CD4-positive, alpha-beta T cell treated with Interleukin-4 for 1 hour (primary cell): ENCODE data around the gene RBM20.
A peak's percentile ranks its signal among the peaks of the same experiment; 100 is the strongest.
"Not testable (repeated sequence)": the region's sequence is repeated elsewhere in the genome, so short reads cannot be mapped to it uniquely, and the experiment has no call there.

ENCODE experiments used
- DNase-seq, 2 donors: peaks; one replicate each; pipeline ENCODE4 v3.0.0-alpha.2; 2020 to 2022

The RBM20 gene

DNA sequence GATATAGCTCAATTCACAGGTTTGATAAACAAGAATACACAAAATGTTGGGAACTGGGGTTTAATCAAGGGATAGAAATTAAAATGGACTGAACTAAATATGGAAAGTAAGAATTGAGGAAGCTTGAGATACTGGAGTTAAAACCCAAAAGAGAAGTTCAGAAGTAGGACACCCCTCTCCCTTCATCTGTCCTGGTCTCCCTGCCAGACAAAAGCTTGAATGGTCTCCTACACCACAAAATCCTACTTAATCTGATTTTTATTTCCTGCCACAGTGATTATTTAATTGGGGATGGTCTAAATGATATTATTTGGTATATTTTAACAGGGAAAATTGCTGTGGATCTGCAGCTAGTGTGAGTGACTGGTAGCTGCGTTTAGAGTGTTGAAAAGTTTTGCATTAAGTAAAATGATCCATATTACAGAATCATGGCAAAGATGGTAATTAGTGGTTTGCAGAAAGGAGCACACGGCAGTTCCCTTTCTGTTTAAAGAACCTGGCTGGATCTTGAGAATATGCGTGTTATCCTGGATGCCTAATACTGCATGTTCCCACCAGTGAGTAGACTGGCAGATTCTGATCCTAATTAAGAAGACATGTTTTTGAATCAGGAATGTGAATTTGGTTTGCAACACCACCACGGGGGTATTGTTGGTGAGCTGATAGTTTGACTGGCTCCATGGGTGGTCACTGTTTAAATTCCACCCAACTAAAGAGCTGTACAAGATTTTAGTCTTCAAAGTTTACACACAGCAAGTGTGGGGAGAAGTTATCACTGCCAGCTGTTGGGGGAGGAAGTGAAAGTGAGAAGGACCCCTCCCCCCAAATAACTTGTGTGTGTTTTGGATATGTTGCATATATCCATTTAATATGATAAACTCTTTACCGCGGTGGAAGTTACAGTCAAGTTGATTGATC is 5.5 kb downstream of the RBM20 start:
- DNase-seq: no peak

DNA sequence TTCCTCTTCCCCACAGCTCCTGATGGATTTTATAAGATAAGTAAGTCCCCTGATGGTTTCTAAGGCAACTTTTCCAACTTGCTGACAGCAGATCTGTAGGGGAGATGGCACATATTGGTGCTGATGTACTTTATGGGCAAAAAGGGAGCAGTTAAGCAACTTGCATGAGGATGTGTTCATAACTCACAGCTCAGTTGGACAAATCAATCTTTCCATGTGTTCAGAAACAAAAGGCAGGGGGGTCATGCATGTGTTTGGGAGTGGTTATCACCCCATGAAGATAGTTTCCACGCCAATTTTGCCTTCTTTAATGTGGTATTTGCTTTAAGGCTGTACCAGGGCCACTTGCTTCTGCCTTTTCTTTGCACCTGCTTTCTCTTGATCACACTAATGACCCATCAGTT is 6.1 kb downstream of the RBM20 start:
- DNase-seq: no peak

DNA sequence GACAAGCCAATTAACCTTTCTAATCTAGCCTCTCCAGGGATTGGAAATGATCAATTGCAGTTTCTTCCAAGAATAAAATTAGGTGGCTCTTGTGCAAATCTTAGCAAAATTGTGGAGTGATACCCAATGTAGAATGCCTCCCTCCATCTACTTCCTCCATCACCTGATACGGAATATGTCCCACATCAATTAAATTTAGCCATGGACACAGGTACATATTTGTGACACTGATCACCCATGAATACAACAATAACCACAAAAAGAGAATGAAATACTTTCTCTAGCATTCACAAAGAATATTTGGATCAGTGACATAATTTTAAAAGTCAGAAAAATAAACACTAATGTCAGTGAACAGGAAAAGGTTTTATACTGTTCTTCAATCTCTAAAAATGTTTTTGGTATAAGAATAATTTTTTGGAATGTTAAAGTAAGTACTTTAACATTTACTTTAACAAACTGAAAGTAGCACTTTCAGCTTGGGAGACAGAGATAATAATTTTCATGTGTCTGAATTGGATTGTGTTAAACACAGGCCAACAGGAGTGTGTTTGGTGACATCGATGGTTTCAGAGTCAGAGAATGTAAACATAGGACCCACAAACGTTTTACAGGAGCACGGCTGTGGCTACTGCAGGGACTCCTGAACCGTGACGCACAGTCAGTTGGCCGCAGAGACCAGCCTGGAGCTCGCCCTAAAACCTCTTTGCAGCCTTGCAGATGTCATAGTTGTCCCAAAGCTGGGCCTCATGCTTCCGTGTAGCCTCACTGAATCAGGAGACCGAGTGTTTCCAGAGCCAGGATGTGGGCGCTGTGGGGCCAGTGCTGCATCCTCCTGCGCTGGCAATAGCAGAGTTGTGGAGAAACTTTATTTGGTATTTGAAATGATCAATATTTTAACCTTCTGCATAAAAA is 7.2 kb downstream of the RBM20 start:
- no peak for DNase-seq

DNA sequence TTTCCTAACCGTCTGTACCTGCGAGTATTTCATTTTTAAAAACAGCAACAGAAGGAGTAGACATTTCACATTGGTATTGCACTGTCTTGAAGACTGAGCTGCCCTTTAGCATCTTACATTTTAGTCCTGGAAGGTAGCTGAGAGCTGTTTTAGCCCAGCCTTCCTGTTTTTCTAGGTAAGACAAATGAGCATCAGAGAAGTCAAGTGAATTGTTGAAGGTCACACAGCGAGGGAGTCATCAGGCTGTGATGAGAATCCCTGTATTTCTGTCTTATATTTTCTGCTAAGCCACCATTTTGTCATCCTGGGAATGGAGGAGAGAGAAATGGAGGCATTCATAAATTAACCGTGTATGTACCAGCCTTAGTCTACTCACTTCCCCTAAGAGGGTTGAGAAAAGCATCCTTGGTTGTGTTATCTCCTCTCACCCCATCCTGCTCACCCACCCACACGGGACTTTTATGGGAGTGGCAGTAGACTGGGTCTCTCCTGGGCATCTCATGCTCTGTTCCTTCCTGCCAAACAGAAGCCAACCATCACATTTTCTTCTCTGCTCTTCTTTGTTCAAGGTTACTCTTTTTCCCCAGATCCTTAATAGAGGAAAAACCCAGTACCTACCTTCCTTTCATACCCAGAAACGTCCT is 8.5 kb downstream of the RBM20 start:
- DNase-seq: no peak

DNA sequence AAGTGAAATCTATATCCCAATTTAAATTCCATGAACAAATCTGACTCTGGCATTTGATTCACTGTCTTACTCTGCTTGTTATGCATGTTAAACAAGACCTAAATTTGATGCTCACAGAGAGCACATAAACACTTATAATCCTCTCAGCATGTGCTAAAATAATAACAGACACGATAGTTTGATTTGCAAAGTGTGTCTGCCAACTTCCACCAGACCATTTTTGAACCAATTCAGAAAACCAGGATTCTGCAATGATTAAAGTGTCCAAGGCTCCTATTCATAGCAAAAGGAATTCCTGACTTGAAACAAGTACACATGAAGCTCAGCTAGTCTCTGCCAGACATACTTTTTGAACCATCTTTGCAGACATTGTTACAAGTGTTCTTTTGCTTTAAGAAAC is 11.2 kb downstream of the RBM20 start:
- DNase-seq: no peak

DNA sequence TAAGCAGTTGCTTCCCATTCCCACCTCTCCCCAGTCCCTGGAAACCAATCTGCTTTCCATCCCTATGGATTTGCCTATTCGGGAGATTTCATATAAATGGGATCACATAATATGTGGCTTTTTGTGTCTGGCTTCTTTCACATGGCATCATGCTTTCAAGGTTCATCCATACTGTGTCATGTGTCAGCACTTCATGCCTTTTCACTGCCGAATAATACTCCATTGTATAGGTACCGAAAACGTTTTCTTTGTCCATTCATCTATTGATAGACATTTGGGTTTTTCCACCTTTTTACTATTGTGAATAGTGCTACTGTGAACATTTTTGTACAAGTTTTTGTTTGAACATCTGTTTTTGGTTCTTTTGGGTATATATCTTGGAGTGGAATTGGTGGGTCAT is 12.5 kb downstream of the RBM20 start:
- no peak for DNase-seq

DNA sequence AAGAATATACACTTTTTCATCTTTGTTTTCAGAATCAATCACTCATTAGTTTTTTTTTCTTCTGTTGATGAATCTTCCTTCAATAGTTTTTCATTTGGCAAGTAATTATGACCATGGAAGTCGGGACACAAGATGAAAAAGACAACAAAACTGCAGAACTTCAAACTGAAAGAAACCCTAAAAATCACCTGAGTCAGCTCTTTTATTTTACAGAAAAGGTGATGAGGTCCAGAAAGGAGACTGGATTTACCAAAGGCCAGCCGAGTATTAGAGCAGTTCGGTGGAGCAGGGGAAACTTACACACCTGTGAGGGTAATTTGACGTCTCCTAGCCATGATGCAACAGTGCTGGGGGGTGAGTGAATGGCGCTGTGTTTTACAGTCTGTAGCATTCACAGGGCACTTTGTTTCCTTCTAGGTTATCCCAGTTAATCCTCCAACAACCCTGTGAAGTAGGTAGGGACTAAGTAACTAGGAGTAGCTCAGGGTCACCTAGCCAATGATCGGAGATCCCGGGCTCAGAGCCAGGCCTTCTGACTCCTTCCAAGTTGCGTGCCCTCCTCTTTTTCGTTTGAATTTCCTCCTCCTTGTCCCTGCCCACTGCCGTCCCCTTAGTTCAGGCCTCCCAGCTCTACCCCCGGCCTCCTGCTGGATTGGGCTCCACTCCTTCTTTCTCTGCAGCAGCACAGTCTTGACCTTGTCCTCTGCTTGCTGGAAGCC is 14.0 kb downstream of the RBM20 start:
- DNase-seq: no peak

DNA sequence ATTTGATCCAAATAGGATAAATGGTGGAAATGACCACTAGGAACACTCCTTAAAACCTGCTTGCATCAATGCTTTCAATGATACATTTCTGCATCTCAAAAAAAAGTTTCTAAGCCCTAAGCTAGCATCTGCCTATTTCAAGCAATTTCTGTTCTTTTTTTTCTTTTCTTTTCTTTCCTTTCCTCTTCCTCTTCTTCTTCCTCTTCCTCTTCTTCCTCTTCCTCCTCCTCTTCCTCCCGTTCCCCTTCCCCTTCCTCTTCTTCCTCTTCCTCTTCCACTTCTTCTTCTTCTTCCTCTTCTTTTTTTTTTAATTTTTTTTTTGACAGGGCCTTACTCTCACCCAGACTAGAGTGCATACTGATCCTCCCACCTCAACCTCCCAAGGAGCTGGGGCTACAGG is 15.4 kb downstream of the RBM20 start:
- DNase-seq: no peak

DNA sequence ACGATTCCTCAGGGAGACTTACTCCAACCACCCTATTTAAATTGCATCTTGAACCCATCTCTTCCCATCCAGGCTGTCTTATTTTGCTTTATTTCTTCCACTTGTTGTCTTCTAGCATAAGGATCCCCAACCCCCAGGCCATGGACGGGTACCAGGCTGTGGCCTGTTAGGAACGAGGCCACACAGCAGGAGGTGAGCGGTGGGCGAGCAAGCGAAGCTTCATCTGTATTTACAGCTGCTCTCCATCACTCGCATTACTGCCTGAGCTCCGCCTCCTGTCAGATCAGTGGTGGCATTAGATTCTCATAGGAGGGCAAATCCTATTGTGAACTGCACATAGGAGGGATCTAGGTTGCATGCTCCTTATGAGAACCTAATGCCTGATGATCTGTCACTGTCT is 16.2 kb downstream of the RBM20 start:
- DNase-seq: not testable (repeated sequence)

DNA sequence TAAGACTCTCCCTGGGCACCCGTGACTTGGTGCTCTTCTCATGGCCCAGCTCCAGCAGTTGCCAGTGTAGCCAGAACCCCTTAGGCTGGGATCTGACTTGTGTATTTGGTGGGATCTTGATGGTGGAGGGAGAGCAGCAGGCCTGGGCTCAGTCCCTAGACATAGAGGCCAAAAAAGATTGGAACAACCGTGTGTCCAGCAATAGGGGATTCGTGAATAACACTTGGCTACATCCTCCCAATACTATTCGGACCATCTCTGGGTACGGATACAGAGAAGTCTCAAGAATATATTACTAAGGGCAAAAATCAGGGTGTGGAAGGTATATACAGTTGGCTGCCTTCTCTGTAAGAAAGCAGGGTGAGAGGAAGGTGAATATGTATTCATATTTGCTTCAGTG is 17.2 kb downstream of the RBM20 start:
- no peak for DNase-seq

DNA sequence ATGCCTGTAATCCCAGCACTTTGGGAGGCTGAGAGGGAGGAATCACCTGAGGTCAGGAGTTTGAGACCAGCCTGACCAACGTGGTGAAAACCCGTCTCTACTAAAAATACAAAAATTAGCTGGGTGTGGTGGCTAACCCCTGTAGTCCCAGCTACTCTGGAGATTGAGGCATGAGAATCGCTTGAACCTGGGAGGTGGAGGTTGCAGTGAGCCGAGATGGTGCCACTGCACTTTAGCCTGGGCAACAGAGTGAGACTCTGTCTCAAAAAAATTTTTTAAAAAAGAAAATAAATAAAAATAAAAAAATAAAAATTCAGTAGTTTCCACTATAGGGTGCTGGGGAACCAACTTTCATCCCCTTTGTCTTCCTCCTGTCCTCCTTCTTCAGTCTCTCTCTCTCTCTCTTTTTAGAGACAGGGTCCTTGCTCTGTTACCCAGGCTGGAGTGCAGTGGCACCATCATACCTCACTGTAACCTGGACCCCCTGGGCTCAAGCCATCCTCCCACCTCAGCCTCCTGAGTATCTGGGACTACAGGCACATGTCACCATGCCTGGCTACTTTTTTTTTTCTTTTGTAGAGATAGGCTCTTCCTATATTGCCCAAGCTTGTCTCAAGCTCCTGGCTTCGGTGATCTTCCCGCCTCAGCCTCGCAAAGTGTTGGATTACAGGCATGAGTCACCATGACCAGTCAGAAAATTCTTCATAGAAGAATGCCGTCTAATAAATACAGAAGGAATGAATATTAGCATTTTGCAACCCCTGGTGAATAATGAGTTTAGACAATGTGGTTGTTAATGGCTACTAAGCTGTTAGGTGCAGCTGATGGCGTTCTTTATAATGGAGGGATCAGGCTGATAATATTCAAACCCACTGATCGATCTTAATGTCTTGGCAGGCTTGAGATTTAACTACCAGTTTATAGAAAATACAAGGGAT is 20.6 kb downstream of the RBM20 start:
- DNase-seq: no peak

DNA sequence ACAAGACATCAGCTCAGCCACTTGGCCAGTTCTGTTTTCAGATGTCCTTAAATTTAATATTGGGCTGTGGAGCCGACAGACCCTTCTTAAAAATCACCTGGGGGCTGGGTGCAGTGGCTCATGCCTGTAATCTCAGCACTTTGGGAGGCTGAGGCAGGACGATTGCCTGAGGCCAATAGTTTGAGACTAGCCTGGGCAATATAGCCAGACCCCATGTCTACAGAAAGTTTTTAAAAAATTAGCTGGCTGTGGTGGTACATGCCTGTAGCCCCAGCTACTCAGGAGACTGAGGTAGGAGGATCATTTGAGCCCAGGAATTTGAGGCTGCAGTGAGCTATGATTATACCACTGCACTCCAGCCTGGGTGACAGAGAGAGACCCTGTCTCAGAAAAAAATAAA is 22.1 kb downstream of the RBM20 start:
- DNase-seq: not testable (repeated sequence)

DNA sequence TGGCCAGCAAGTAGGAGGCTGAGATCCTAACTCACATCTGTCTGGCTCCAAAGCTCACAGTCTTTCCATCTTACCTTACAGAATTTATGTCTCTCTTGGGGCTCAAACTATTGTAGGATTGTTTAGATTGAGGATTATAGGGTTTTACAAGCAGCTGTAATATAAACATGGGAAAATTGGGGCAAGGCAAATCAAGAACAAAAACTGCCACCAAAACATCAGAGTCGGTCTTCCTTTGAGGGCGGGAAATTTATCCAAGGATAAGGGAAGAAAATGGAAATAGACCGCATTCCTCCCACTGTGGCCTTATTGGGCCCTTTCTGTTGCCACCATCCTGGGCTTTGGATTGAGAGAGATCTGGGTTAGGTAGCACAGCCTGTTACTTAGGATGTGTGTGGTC is 22.5 kb downstream of the RBM20 start:
- DNase-seq: no peak

DNA sequence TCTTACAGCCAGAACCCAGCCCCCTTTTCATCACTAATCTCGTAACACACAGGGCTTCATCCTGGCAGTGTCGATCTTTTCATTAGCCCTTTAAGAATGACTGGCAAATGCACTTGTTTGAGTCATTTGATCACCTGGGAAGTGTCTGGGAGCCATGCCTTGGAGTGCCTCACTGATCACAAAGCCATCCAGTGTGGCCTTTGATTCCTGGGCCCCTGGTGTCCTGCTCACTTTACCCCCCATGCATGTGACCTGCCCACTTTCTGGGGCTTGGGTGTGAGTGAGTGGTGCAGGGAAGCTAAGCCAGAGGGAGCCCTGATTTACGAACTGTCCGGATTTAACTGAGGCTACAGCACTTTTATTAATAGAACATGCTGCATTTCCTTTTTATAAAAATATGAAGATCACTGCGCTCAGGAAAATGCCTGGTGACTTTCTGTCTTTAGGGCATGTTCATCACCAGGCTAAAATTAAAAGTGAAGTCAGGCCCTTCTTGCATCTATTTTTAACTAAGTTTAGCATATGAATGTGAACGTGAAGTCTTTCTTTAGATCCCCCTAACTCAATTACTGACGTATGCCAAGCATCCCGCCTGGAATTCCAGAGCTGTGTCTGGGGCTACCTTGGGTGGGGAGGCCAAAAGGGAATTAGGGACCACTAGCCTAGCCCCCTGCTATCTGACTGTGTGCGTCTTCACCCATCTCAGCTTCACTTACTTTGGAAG is 23.6 kb downstream of the RBM20 start:
- DNase-seq: no peak

DNA sequence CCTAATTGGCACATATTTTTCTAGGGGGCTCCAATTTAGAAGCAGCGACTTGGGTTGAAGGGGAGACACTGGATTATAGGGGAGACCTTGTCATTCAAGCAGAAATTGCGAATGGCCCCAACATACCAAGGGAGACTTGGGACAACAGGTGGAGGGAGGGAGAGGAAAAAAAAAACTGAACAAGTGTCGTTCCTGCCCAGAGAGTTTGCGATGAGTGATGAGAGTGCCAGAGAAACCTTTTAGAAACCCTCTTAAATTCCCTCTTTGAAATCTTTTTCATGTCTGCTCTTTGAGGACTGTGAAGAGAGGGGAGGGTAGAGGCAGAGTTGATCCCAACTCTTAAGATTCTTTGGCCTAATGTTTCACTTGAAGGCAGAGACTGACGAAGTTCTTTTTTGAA is 24.3 kb downstream of the RBM20 start:
- DNase-seq: no peak

DNA sequence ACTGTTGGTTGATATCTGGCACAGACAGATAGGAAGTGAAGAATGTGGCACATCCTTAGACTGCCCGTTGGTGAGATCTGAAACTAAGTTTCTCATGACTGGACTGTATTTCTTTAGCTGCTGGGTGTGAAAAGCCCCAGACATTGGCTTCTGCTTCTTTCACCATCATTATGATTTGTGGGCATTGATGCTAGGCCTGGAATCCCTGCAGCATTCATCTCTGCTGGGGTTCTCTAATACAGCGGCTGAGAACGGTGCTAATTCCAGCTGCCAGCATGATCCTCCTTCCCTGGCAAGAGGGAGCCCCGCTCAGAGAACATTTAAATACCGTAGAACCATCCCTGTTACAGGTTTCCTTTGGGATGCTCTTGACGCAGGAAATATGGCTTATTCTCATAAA is 26.2 kb downstream of the RBM20 start:
- no peak for DNase-seq

DNA sequence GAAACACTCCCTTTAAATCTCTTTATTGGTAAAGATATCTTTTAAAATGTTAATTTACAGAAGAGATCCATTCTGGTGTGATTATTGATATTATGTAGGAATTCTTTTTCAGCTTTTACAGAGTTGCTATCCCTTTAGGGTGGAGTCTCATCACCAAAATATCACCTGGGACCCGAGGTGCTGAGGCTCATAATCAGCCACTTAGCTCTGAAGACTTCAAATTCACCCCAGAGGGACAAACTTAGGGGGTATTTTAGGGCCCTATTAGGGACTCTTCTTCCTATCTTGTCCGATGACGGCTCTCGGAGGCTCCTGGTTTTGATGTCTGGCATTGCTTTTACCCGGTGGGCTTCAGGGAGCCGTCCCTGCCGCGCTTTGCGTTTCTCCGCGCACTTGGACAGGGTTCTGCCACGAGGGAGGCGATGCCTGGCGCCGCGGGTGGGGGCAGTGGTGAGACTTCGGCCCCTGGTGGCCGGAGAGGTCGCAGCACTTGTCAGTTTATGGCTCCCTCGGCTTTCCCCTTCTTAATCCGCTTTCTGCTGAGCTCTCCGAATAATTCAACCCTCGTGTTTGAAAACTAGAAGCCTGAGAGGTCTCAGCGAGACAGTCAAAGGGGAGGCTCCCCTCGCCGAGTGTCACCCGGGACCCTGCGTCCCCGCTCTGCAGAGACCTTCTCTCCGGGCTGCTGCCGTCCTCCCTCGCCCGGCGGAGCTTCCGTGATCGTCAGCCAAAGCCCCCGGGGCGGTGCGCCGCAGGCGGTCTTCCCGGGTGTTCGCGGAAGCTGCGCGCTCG is 27.8 kb downstream of the RBM20 start:
- DNase-seq: peak; percentile 62 to 70

DNA sequence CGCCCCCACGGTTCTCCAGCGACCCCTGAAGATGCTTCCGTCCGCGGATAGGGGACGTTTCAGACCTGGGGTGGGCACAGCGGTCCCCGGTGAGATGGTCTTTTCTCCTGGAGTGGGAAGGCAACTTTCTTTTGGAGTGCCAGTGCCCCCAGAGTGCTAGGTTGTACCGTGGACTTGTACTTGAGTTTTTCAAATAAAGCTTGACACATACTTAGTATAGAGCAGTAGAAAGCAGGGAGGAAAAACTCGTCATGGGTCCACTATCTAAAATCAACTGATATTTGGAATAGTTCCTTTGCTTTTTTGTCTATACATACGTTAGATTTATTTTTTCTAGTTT is 28.4 kb downstream of the RBM20 start:
- DNase-seq: no peak

DNA sequence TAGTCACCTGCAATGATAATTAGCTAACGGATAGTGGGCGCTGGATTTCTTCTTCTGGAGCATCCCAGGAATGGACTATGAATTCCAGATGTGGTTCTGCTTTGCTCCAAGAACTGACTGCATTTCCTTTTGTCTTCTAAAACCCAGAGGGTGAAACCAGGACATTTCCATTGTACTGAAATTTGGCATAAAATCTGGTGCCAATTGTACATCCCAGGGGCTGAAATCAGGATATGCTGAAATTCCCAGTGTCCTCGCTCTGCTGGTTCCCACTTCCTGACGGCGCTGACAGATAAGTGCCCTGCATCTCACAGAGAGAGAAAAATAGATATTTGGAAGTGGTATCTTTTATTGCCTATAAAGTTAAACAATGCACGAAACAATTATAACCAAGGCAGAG is 31.9 kb downstream of the RBM20 start:
- DNase-seq: no peak
